Measurements from ENCODE around the gene CELF4. TPM values are rescaled to one million over a fixed set of nuclear protein-coding genes. Genes with fewer than 3 reads are reported as not detected.
A peak's percentile ranks its signal among the peaks of the same experiment; 100 is the strongest.

The CELF4 gene
- total RNA-seq, 1 experiment from 2014 or later, result not detected

GRCh38 chr18:37394610-37394965 is 171.0 kb downstream of the CELF4 start:
- in situ Hi-C loops (cut with HindIII; ENCODE audit: low pct_unique_long_range_greater_than_20kb, low sequenced_read_pairs), result no loop called here
- H3K27ac ChIP-seq (ENCODE audit: low read length), result no peak overlapping the region
- no peaks in the 10 kb centered on the region for H3K4me1 ChIP-seq (ENCODE audit: control insufficient read depth, insufficient read depth, low read length)
- intact Hi-C loops (cut with micrococcal nuclease; ENCODE audit: unreplicated experiment), result no loop called here
- no peaks in the 10 kb centered on the region for H3K9me3 ChIP-seq (ENCODE audit: control insufficient read depth, insufficient read depth, low read depth, low read length)
- ChIA-PET CTCF (no interaction called here), POLR2A (interaction anchor here (0.7 kb wide), 1 partner anchor 87 kb away, joined by 7 read pairs; no protein-coding TSS in a partner anchor)
- H3K36me3 ChIP-seq (ENCODE audit: control insufficient read depth, insufficient read depth, low read length), result no peaks in the 10 kb centered on the region
- TF ChIP-seq POLR2AphosphoS5 (IDR thresholded peaks at IDR 0.05; ENCODE audit: low read depth, low read length), result no peak
- no peak for TF ChIP-seq REST (IDR thresholded peaks at IDR 0.05; ENCODE audit: insufficient read depth in 1 of 2, low read depth in 2 of 2, low read length in 1 of 2)
- no peak for TF ChIP-seq CTCF (IDR thresholded peaks at IDR 0.05)
- TF ChIP-seq SIN3A (IDR thresholded peaks at IDR 0.05; ENCODE audit: borderline replicate concordance, insufficient read depth, low read depth, low read length), result no peak
- TF ChIP-seq TCF7L2 (IDR thresholded peaks at IDR 0.05; ENCODE audit: low read depth, low read length), result no peak
- H3K4me3 ChIP-seq (ENCODE audit: low read depth in 2 of 2, low read length in 2 of 2), result no peak overlapping the region
- DNase-seq (ENCODE audit: low read depth, low spot score), result no peak
- no TSS peak for BruUV-seq (replicated peaks)
- peak; percentile 33; the same call in 1 of the 2 replicates for ATAC-seq
- no peaks in the 10 kb centered on the region for H3K27me3 ChIP-seq (ENCODE audit: control insufficient read depth, insufficient read depth, low read length)

GRCh38 chr18:37393945-37394609 is 171.5 kb downstream of the CELF4 start:
- Histone ChIP-seq H3K27me3 (ENCODE audit: control insufficient read depth, insufficient read depth, low read length) (no peaks in the 10 kb centered on the region), H3K27ac (ENCODE audit: low read length) (no peak overlapping the region), H3K4me3 (ENCODE audit: low read depth in 2 of 2, low read length in 2 of 2) (peak overlapping the region; percentile 16 to 22; a peak in 2 of 4 replicates), H3K9me3 (ENCODE audit: control insufficient read depth, insufficient read depth, low read depth, low read length) (no peaks in the 10 kb centered on the region), H3K36me3 (ENCODE audit: control insufficient read depth, insufficient read depth, low read length) (no peaks in the 10 kb centered on the region), H3K4me1 (ENCODE audit: control insufficient read depth, insufficient read depth, low read length) (no peaks in the 10 kb centered on the region)
- ATAC-seq, result peak; percentile 78
- BruUV-seq (replicated peaks), result no TSS peak
- intact Hi-C loops (cut with micrococcal nuclease; ENCODE audit: unreplicated experiment), result no loop called here
- ChIA-PET CTCF (no interaction called here), POLR2A (interaction anchor here (0.7 kb wide), 1 partner anchor 88 kb away, joined by 7 read pairs; no protein-coding TSS in a partner anchor)
- TF ChIP-seq SIN3A (IDR thresholded peaks at IDR 0.05; ENCODE audit: borderline replicate concordance, insufficient read depth, low read depth, low read length) (no peak), POLR2AphosphoS5 (IDR thresholded peaks at IDR 0.05; ENCODE audit: low read depth, low read length) (no peak), CTCF (IDR thresholded peaks at IDR 0.05) (no peak), REST (IDR thresholded peaks at IDR 0.05; ENCODE audit: insufficient read depth in 1 of 2, low read depth in 2 of 2, low read length in 1 of 2) (no peak), TCF7L2 (IDR thresholded peaks at IDR 0.05; ENCODE audit: low read depth, low read length) (no peak)
- in situ Hi-C loops (cut with HindIII; ENCODE audit: low pct_unique_long_range_greater_than_20kb, low sequenced_read_pairs), result no loop called here
- no peak for DNase-seq (ENCODE audit: low read depth, low spot score)
